DND-41 (cell line): ENCODE results near the gene ITGA2.

Experiments used
- CTCF ChIP-seq: IDR thresholded peaks from 2 replicates; pipeline ENCODE4 v1.5.1; 2012; ENCODE audit warnings: borderline replicate concordance, low read length, moderate library complexity, mild to moderate bottlenecking; ENCODE audit not compliant: poor library complexity, severe bottlenecking; ENCODE audit errors: extremely low read depth
- EZH2 ChIP-seq: IDR thresholded peaks from 3 replicates; pipeline ENCODE4 v1.6.1; 2012; ENCODE audit warnings: borderline replicate concordance, low read depth, mild to moderate bottlenecking, moderate library complexity, low read length, inconsistent platforms; ENCODE audit not compliant: severe bottlenecking

DNA sequence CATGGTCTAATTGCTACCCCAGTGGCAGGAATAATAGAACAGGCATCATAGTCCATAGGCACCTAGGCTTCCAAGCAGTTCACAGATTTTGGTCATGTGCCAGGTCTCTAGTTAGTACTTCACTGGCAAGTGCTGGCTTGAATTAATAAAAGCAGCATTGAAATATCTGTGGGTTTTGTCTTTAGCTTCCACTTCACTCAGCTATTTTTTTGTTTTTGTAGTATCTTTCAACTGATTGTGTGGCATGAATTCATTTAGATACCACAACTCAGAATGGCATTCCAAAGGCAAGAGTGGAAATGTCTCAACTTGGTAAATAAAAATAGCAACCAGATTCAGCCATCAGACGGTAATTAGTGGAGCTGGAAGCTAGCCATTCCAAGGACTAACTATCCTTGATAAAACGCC, 27.9 kb upstream of the ITGA2 start:
- TF ChIP-seq CTCF (no peak), EZH2 (no peak)
